GM18868 (cell line): ENCODE data around the gene POU1F1.
"Not testable (repeated sequence)": the region's sequence is repeated elsewhere in the genome, so short reads cannot be mapped to it uniquely, and the experiment has no call there.

Source experiments
- ATAC-seq: cut with Tn5 transposase; IDR thresholded peaks from one replicate; pipeline ENCODE4 v1.9.1; 2021; ENCODE audit warnings: mild to moderate bottlenecking, moderate library complexity; ENCODE audit not compliant: unreplicated experiment

POU1F1 gene

GRCh38 chr3:87260270-87260669, 16.1 kb downstream of the POU1F1 start:
- ATAC-seq: peak; percentile 91

GRCh38 chr3:87250009-87250408, 26.4 kb downstream of the POU1F1 start:
- no peak for ATAC-seq

GRCh38 chr3:87248831-87249230, 27.6 kb downstream of the POU1F1 start:
- no peak for ATAC-seq

GRCh38 chr3:87248231-87248630, 28.2 kb downstream of the POU1F1 start:
- not testable (repeated sequence) for ATAC-seq

- peak; percentile 29 for ATAC-seq
These were observed 29.0 kb downstream of the POU1F1 start for GRCh38 chr3:87247430-87247773.

- ATAC-seq: peak; percentile 47
These were observed 29.5 kb downstream of the POU1F1 start for GRCh38 chr3:87246662-87247429.

- ATAC-seq: no peak
These were observed 40.3 kb downstream of the POU1F1 start for GRCh38 chr3:87236093-87236492.

- no peak for ATAC-seq
These were observed 42.6 kb downstream of the POU1F1 start for GRCh38 chr3:87233805-87234204.

GRCh38 chr3:87229113-87229512, 47.3 kb downstream of the POU1F1 start:
- ATAC-seq: no peak

GRCh38 chr3:87228316-87228715, 48.1 kb downstream of the POU1F1 start:
- no peak for ATAC-seq

GRCh38 chr3:87227835-87228144, 48.6 kb downstream of the POU1F1 start:
- ATAC-seq: peak; percentile 1

- peak; percentile 95 for ATAC-seq
These were observed 49.1 kb downstream of the POU1F1 start, which contains the start of gene CHMP2B for GRCh38 chr3:87227104-87227834. CHMP2B (plus strand) TSS chr3:87227309; CDS start chr3:87227523, 214 bp downstream.

GRCh38 chr3:87225659-87226058, 50.7 kb downstream of the POU1F1 start:
- ATAC-seq: no peak

- no peak for ATAC-seq
These were observed 56.8 kb downstream of the POU1F1 start for GRCh38 chr3:87219611-87220010.

- no peak for ATAC-seq
These were observed 57.8 kb downstream of the POU1F1 start for GRCh38 chr3:87218560-87218959.
